ENCODE measurements around the gene RNF144A.

GRCh38 chr2:6878549-6878948 lies 38.7 kb upstream of the RNF144A start:
- no peak for TF ChIP-seq CTCF (conservative IDR thresholded peaks at IDR 0.05; ENCODE audit: low read depth, low read length)
- no peak for TF ChIP-seq EZH2phosphoT487 (IDR thresholded peaks at IDR 0.05; ENCODE audit: borderline replicate concordance, low read length)
- no peak for TF ChIP-seq EZH2 (IDR thresholded peaks at IDR 0.05; ENCODE audit: low read length, unreplicated experiment)
